Activated naive CD8-positive, alpha-beta T cell treated with anti-CD3 and anti-CD28 coated beads, Interleukin-2, amount 50 U/mL, for 16 hours (primary cell): Measurements from ENCODE around the gene ZSCAN5C.
"Not testable (repeated sequence)": the region's sequence is repeated elsewhere in the genome, so short reads cannot be mapped to it uniquely, and the experiment has no call there.

Experiments used
- DNase-seq: peaks from one replicate; pipeline ENCODE4 v3.0.0-alpha.2; 2020; ENCODE audit warnings: low read depth, low spot score

Gene ZSCAN5C

GRCh38 chr19:56191711-56192110 lies 10.4 kb upstream of the ZSCAN5C start:
- no peak for DNase-seq

- no peak for DNase-seq
These were observed 8.0 kb upstream of the ZSCAN5C start for GRCh38 chr19:56193981-56194640.

- not testable (repeated sequence) for DNase-seq
These were observed 4.4 kb upstream of the ZSCAN5C start, which contains the start of gene ZSCAN5B for GRCh38 chr19:56197646-56198045. ZSCAN5B (minus strand) TSS chr19:56197783; CDS start chr19:56193052, 4,731 bp downstream.

GRCh38 chr19:56199687-56200086 lies 2.4 kb upstream of the ZSCAN5C start:
- DNase-seq, result no peak

GRCh38 chr19:56207581-56207980 lies 5.5 kb downstream of the ZSCAN5C start:
- DNase-seq, result not testable (repeated sequence)

- no peak for DNase-seq
These were observed 7.0 kb downstream of the ZSCAN5C start for GRCh38 chr19:56209091-56209490.

- DNase-seq, result not testable (repeated sequence)
These were observed 8.0 kb downstream of the ZSCAN5C start for GRCh38 chr19:56210036-56210435.

GRCh38 chr19:56211718-56212117 lies 9.6 kb downstream of the ZSCAN5C start:
- no peak for DNase-seq

- DNase-seq, result no peak
These were observed 15.2 kb downstream of the ZSCAN5C start for GRCh38 chr19:56217039-56217949.

- DNase-seq, result no peak
These were observed 16.9 kb downstream of the ZSCAN5C start for GRCh38 chr19:56218961-56219360.

GRCh38 chr19:56221442-56221841 lies 19.4 kb downstream of the ZSCAN5C start:
- DNase-seq, result not testable (repeated sequence)

- DNase-seq, result no peak
These were observed 19.8 kb downstream of the ZSCAN5C start for GRCh38 chr19:56221851-56222250.

GRCh38 chr19:56222901-56223300 lies 20.8 kb downstream of the ZSCAN5C start:
- DNase-seq, result no peak

- no peak for DNase-seq
These were observed 21.4 kb downstream of the ZSCAN5C start for GRCh38 chr19:56223481-56223880.

- DNase-seq, result no peak
These were observed 43.2 kb downstream of the ZSCAN5C start for GRCh38 chr19:56245121-56245740.

GRCh38 chr19:56245764-56246163 lies 43.7 kb downstream of the ZSCAN5C start:
- not testable (repeated sequence) for DNase-seq

- DNase-seq, result not testable (repeated sequence)
These were observed 46.8 kb downstream of the ZSCAN5C start for GRCh38 chr19:56248736-56249338.

GRCh38 chr19:56252699-56253422 lies 50.8 kb downstream of the ZSCAN5C start:
- DNase-seq, result peak; percentile 34

- no peak for DNase-seq
These were observed 51.7 kb downstream of the ZSCAN5C start for GRCh38 chr19:56253737-56254136.

- no peak for DNase-seq
These were observed 56.2 kb downstream of the ZSCAN5C start for GRCh38 chr19:56258272-56258671.
